ENCODE data around the gene CPTP.
A peak's percentile ranks its signal among the peaks of the same experiment; 100 is the strongest.

CPTP gene

GRCh38 chr1:1359308-1359663 lies 34.7 kb downstream of the CPTP start:
- peaks cover 8% of the 10 kb centered on the region; the same call in 1 of the 2 replicates for H3K27me3 ChIP-seq (ENCODE audit: insufficient read depth, low read depth)
- no peak overlapping the region for H3K4me3 ChIP-seq (IDR thresholded peaks at IDR 0.05; ENCODE audit: insufficient read depth, low read depth, low read length)
- H2AFZ ChIP-seq (ENCODE audit: low read depth), result no peak overlapping the region
- H3K4me2 ChIP-seq, result peak overlapping the region; percentile 9; the same call in 1 of the 2 replicates
- H3K79me2 ChIP-seq (ENCODE audit: insufficient read depth, low read depth), result no peaks in the 10 kb centered on the region
- peaks cover 14% of the 10 kb centered on the region for H3K4me1 ChIP-seq (ENCODE audit: low read depth, poor library complexity, severe bottlenecking)
- no peaks in the 10 kb centered on the region for H4K20me1 ChIP-seq (ENCODE audit: insufficient read depth)
- no peaks in the 10 kb centered on the region for H3K36me3 ChIP-seq (ENCODE audit: insufficient read depth)
- no peak overlapping the region for H3K9ac ChIP-seq
- TF ChIP-seq CTCF (conservative IDR thresholded peaks at IDR 0.05; ENCODE audit: low read depth, low read length), result no peak
- no peak overlapping the region for H3K27ac ChIP-seq

GRCh38 chr1:1359664-1360468 lies 35.3 kb downstream of the CPTP start:
- TF ChIP-seq CTCF (conservative IDR thresholded peaks at IDR 0.05; ENCODE audit: low read depth, low read length), result no peak
- no peak overlapping the region for H2AFZ ChIP-seq (ENCODE audit: low read depth)
- no peak overlapping the region for H3K27ac ChIP-seq
- no peaks in the 10 kb centered on the region for H3K36me3 ChIP-seq (ENCODE audit: insufficient read depth)
- H3K4me2 ChIP-seq, result peak overlapping the region; percentile 9; the same call in 1 of the 2 replicates
- H3K27me3 ChIP-seq (ENCODE audit: insufficient read depth, low read depth), result peaks cover 8% of the 10 kb centered on the region; the same call in 1 of the 2 replicates
- H3K4me3 ChIP-seq (IDR thresholded peaks at IDR 0.05; ENCODE audit: insufficient read depth, low read depth, low read length), result no peak overlapping the region
- peaks cover 14% of the 10 kb centered on the region for H3K4me1 ChIP-seq (ENCODE audit: low read depth, poor library complexity, severe bottlenecking)
- no peaks in the 10 kb centered on the region for H4K20me1 ChIP-seq (ENCODE audit: insufficient read depth)
- H3K9ac ChIP-seq, result no peak overlapping the region
- no peaks in the 10 kb centered on the region for H3K79me2 ChIP-seq (ENCODE audit: insufficient read depth, low read depth)

- no peaks in the 10 kb centered on the region for H3K36me3 ChIP-seq (ENCODE audit: insufficient read depth)
- no peaks in the 10 kb centered on the region for H4K20me1 ChIP-seq (ENCODE audit: insufficient read depth)
- no peaks in the 10 kb centered on the region for H3K79me2 ChIP-seq (ENCODE audit: insufficient read depth, low read depth)
- no peak overlapping the region for H3K9ac ChIP-seq
- H3K4me1 ChIP-seq (ENCODE audit: low read depth, poor library complexity, severe bottlenecking), result peaks cover 14% of the 10 kb centered on the region
- no peak for TF ChIP-seq CTCF (conservative IDR thresholded peaks at IDR 0.05; ENCODE audit: low read depth, low read length)
- no peak overlapping the region for H2AFZ ChIP-seq (ENCODE audit: low read depth)
- peaks cover 8% of the 10 kb centered on the region; the same call in 1 of the 2 replicates for H3K27me3 ChIP-seq (ENCODE audit: insufficient read depth, low read depth)
- no peak overlapping the region for H3K4me3 ChIP-seq (IDR thresholded peaks at IDR 0.05; ENCODE audit: insufficient read depth, low read depth, low read length)
- H3K4me2 ChIP-seq, result no peak overlapping the region
- no peak overlapping the region for H3K27ac ChIP-seq
These were observed 36.0 kb downstream of the CPTP start for GRCh38 chr1:1360506-1361169.

GRCh38 chr1:1361233-1361981 lies 36.8 kb downstream of the CPTP start:
- no peak overlapping the region for H3K27ac ChIP-seq
- no peak overlapping the region for H2AFZ ChIP-seq (ENCODE audit: low read depth)
- H3K27me3 ChIP-seq (ENCODE audit: insufficient read depth, low read depth), result peaks cover 8% of the 10 kb centered on the region; the same call in 1 of the 2 replicates
- no peak for TF ChIP-seq CTCF (conservative IDR thresholded peaks at IDR 0.05; ENCODE audit: low read depth, low read length)
- H3K4me3 ChIP-seq (IDR thresholded peaks at IDR 0.05; ENCODE audit: insufficient read depth, low read depth, low read length), result no peak overlapping the region
- H3K79me2 ChIP-seq (ENCODE audit: insufficient read depth, low read depth), result no peaks in the 10 kb centered on the region
- no peak overlapping the region for H3K9ac ChIP-seq
- peaks cover 14% of the 10 kb centered on the region for H3K4me1 ChIP-seq (ENCODE audit: low read depth, poor library complexity, severe bottlenecking)
- H4K20me1 ChIP-seq (ENCODE audit: insufficient read depth), result no peaks in the 10 kb centered on the region
- H3K4me2 ChIP-seq, result no peak overlapping the region
- H3K36me3 ChIP-seq (ENCODE audit: insufficient read depth), result no peaks in the 10 kb centered on the region

All from KMS-11 (cell line).